Measurements from ENCODE around the gene TTC17. TPM values are rescaled to one million over a fixed set of nuclear protein-coding genes. Genes with fewer than 3 reads are reported as not detected.

TTC17 gene
- 37.7 and 95.2 TPM in 2 replicates for total RNA-seq

GRCh38 chr11:43358801-43359421, at the start of gene TTC17:
TTC17 (plus strand) TSS chr11:43358920; CDS start chr11:43358955, 35 bp downstream.

GRCh38 chr11:43311791-43312607, 46.7 kb upstream of the TTC17 start, which contains the start of gene API5:
API5 (plus strand) TSS chr11:43311996; CDS start chr11:43312128, 132 bp downstream.

Other genes starting within 250 kb of the TTC17 start
- 51.0 and 78.2 TPM in 2 replicates for gene API5, start 46.9 kb upstream of the TTC17 start, total RNA-seq